Measurements from ENCODE around the gene TM9SF4.

TM9SF4 gene, protein sequence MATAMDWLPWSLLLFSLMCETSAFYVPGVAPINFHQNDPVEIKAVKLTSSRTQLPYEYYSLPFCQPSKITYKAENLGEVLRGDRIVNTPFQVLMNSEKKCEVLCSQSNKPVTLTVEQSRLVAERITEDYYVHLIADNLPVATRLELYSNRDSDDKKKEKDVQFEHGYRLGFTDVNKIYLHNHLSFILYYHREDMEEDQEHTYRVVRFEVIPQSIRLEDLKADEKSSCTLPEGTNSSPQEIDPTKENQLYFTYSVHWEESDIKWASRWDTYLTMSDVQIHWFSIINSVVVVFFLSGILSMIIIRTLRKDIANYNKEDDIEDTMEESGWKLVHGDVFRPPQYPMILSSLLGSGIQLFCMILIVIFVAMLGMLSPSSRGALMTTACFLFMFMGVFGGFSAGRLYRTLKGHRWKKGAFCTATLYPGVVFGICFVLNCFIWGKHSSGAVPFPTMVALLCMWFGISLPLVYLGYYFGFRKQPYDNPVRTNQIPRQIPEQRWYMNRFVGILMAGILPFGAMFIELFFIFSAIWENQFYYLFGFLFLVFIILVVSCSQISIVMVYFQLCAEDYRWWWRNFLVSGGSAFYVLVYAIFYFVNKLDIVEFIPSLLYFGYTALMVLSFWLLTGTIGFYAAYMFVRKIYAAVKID

DNA sequence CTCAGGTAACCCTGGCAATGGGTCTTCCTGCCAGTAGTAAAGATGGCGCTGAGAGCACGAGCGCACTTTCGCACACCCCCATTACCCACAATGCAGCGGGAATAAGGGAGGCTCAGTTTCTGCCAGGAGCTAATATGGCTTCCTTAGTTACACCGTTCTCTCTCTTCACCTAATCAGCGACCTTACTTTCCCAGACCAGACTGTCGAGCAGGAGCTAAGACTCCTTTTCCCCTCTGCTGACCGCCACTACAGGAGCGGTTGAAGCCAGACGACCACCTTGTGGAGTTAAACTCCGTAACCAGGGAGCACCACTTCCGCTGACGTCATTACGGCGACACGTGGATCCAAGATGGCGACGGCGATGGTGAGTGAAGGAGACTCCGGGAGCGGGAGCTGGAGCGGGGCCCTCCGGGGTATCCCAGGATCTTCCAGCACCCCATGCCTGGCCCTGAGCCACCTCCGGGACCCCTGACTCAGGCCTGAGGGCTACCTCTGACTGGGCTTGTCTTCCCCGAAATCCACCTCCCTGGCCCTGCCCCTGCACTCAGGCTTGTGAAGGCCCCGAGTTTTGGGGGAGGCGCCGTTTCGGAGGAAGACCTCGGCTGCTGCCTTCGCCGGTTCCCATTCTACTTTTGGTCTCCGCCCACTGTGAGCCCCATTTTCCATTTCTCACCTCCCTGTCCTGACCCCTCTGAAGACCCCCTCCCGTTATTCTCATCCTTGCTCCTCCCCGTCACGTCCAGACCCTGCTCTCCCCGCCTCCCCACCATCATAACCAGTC lies at the start of gene TM9SF4:
Gene TM9SF4, plus strand, starts transcription at position 323 of the 781 bp plus-strand sequence. Its CDS starts 27 bp downstream, at position 350.
- DNase-seq (ENCODE audit: low read depth in 3 of 3): peak; percentile 76 to 87 (median 83)

DNA sequence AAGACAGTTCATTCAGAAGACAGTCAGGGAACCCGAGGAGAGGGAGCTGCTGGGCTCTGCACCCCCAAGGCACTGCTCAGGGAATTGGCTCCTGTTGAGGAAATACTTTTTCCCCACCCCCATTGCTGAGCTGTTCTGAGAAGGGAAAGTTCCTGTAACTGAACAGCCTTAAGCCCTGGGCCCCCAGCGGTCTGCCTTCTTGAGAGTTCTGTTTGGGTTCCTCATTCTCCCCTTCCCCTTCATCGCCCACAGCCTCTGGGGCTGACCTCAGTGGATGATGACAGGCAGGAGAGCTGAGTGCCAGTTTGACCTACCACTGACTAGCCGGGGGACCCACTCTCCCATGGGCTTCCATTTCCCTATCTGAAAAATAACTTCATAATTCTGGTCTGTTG lies 46.7 kb upstream of the TM9SF4 start:
- DNase-seq (ENCODE audit: low read depth in 3 of 3): no peak

GRCh38 chr20:32063695-32064094 lies 45.8 kb upstream of the TM9SF4 start:
- DNase-seq (ENCODE audit: low read depth in 3 of 3): no peak

- DNase-seq (ENCODE audit: low read depth in 3 of 3): no peak
These were observed 44.8 kb upstream of the TM9SF4 start for GRCh38 chr20:32064667-32065066.

- no peak for DNase-seq (ENCODE audit: low read depth in 3 of 3)
These were observed 42.2 kb upstream of the TM9SF4 start for GRCh38 chr20:32067234-32067821.

- no peak for DNase-seq (ENCODE audit: low read depth in 3 of 3)
These were observed 41.3 kb upstream of the TM9SF4 start for GRCh38 chr20:32068174-32068573.

DNA sequence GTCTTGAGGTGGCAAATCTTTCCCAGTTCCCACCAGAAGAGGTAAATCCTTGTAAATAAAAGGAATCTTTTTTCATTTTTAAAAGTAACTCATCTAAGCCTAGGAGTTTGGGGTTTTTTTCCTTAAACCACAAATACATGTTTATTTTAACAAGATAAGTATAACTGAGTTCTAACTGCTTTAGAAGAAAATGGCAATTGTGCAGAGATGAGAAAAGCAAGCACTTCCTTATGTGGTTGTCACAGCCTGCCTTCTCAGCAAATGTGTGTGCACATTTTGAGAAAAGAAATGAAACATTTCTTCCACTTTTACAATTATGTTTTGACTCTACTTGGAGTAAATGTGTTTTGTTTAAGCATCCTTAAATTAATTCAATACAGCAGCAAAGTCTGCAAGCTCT lies 39.8 kb upstream of the TM9SF4 start:
- DNase-seq (ENCODE audit: low read depth in 3 of 3): no peak

DNA sequence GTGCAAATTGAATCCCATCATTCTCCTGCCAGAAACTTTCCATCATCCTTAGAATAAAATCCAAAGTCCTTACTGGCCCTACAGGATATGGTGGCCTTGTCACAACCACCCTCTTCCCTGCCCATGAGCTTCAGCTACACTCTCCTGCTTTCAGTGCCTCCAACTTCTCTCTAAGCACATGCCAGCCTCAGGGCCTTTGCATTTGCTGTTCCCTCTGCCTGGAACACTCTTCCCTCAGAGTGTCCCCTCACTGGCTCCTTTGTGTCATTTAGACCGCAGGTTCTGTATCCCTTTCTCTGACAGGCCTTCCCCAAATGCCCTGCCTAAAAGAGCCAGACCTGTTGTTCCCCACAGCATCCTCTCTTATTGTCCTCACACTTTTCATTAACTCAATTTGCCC lies 39.2 kb upstream of the TM9SF4 start:
- DNase-seq (ENCODE audit: low read depth in 3 of 3): no peak

DNA sequence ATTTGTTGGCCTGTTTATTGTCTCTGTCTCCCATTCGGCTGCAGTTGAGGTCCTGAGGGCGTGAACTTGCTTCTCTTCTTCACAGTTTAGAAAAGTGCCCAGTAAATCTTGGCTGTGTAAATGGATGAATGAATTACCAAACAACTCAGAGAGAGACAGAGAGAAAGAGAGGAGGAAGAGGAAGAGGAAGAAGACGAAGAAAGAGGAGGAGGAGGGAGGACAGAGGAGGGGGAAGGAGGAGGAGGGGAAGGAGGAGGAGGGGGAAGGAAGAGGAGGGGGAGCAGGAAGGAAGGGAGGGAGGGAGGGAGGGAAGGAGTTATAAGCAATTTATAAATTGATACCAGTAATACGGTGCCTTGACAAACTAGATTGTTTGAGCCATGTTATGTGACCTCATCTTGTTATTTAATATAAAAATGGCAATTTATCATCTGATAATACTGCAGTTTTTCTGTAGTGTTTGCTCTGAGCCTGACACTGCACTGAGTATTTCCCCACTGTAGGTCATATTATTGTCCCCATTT lies 38.8 kb upstream of the TM9SF4 start:
- DNase-seq (ENCODE audit: low read depth in 3 of 3): no peak

DNA sequence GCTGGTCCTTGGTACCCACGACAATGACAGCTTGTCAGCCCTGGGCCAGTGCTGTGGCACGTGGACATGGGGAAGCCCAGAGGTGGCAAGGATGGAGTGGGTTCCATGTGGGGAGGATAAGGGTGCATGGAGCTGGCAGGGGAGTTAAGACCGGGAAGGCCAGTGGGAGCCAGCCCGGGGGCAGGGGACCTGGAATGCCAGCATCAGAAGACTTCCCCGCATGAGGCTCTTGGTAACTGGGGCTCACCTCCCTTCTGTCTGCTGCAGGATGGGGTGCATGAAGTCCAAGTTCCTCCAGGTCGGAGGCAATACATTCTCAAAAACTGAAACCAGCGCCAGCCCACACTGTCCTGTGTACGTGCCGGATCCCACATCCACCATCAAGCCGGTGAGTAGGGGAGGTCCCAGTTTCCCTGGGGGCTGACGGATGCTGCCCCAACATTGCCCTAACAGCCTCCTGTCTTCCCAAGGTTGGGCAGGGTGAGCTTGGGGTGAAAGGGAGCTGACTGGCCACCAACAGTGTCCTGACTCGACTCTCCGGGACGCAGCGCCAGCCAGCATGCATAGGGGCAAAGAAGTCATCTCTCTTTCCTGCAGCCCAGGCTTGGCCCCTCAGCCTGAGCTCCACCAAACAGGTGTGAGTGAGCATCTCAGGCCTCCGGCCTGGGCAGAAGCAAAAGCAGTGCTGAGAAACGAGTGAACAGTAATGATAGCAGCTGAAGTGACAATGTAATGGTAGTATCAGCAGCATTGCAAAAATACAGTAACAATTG lies 37.9 kb upstream of the TM9SF4 start:
- DNase-seq (ENCODE audit: low read depth in 3 of 3): no peak

DNA sequence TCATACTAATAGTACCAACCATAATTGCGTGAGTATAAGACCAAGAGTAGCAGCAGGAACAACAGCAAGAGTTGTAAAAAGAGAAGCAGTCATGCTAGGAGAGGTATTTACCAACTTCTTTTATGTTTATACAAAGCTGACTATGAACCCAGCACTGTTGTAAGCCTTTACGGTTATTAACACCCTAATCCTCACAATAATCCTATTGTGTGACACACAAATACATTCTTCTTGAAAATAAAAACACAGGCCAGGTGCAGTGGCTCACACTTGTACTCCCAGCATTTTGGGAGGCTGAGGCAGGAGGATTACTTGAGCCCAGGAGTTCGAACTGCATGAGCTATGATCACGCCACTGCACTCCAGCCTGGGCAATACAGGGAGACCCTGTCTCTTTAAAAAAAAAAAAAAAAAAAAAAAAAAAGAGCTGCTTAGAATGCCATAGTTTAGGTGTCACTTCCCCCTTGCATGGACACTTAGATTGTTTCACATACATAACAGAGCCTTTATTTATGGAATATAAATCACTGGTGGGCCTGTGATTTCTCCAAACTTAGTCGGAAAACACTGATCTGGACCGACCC lies 37.3 kb upstream of the TM9SF4 start:
- no peak for DNase-seq (ENCODE audit: low read depth in 3 of 3)

- no peak for DNase-seq (ENCODE audit: low read depth in 3 of 3)
These were observed 34.0 kb upstream of the TM9SF4 start for GRCh38 chr20:32075534-32075933.

GRCh38 chr20:32077190-32077589 lies 32.3 kb upstream of the TM9SF4 start:
- no peak for DNase-seq (ENCODE audit: low read depth in 3 of 3)

DNA sequence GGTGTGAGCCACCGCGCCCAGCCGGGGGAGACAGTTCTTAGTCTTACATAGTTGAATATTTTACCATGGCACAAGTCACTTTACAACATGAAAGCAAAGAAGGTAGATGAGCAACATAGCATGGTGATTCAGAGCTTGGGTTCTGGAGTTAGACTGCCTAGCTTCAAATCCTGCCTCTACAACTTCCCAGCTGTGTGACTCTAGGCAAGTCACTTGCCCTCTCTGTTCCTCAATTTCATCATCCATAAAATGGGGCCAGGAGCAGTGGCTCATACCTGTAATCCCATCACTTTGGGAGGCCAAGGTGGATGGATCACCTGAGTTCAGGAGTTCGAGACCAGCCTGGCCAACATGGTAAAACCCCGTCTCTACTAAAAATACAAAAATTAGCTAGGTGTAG lies 31.2 kb upstream of the TM9SF4 start:
- DNase-seq (ENCODE audit: low read depth in 3 of 3): no peak

- DNase-seq (ENCODE audit: low read depth in 3 of 3): no peak
These were observed 30.7 kb upstream of the TM9SF4 start for GRCh38 chr20:32078791-32079190.

GRCh38 chr20:32079655-32080109 lies 29.8 kb upstream of the TM9SF4 start:
- DNase-seq (ENCODE audit: low read depth in 3 of 3): no peak

GRCh38 chr20:32080783-32081182 lies 28.7 kb upstream of the TM9SF4 start:
- DNase-seq (ENCODE audit: low read depth in 3 of 3): no peak

DNA sequence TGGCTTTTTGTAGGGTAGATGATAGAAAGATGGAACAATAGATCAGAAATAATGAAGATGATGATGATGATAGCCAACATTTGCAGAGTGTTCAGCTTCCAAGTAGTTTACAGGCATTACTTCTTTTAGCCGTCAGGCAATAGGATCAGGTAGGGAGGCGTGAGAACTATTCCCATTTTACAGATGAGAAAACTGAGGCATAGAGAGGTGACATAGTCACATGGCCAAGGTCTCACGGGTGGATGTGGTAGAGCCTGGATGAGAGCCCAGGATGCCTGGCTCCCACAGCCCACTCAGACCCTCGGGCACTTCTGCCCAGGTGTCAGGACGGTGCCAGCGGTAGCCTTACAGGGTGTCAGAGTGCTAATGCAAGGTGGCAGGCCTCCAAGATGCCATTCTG lies 26.0 kb upstream of the TM9SF4 start:
- DNase-seq (ENCODE audit: low read depth in 3 of 3): no peak

- DNase-seq (ENCODE audit: low read depth in 3 of 3): no peak
These were observed 22.4 kb upstream of the TM9SF4 start for GRCh38 chr20:32087070-32087469.

- no peak for DNase-seq (ENCODE audit: low read depth in 3 of 3)
These were observed 20.8 kb upstream of the TM9SF4 start for GRCh38 chr20:32088759-32089158.

All from stimulated activated CD4-positive, alpha-beta T cell treated with anti-CD3 and anti-CD28 coated beads, TNF-alpha, amount 100 ng/mL, for 24 hours (primary cell).